Lung (tissue), 13 donors: ENCODE measurements around the gene B3GNT4. TPM values are rescaled to one million over a fixed set of nuclear protein-coding genes. Genes with fewer than 3 reads are reported as not detected.
"Not testable (repeated sequence)": the region's sequence is repeated elsewhere in the genome, so short reads cannot be mapped to it uniquely, and the experiment has no call there.

Experiments used
- ATAC-seq: fragments of 200-7000 bp; cut with Tn5 transposase; one replicate; pipeline ENCODE4 v1.9.1; 2020; ENCODE audit warnings: moderate number of reproducible peaks; ENCODE audit not compliant: insufficient read depth, low FRiP score
- DNase-seq, 3 donors: peaks; one replicate each; pipeline ENCODE4 v3.0.0-alpha.2; 2013 to 2017
- H3K27ac ChIP-seq, 2 donors: one replicate each; pipeline ENCODE4 v1.5.1; 2013; ENCODE audit warnings: mild to moderate bottlenecking in 2 of 2, moderate library complexity in 2 of 2, control low read depth in 1 of 2, inconsistent platforms in 1 of 2, low read depth in 1 of 2, low read length in 1 of 2
- H3K27me3 ChIP-seq, 3 donors: one replicate each; pipeline ENCODE4 v1.5.1; 2013; ENCODE audit warnings: low read length in 2 of 3; ENCODE audit not compliant: control insufficient read depth in 3 of 3, insufficient read depth in 3 of 3
- H3K36me3 ChIP-seq, 4 donors: one replicate each; pipeline ENCODE4 v1.5.1; 2013; ENCODE audit warnings: low read length in 4 of 4, mild to moderate bottlenecking in 1 of 4, moderate library complexity in 1 of 4; ENCODE audit not compliant: control insufficient read depth in 4 of 4, insufficient read depth in 4 of 4
- H3K4me1 ChIP-seq, 5 donors: one replicate each; pipeline ENCODE4 v1.5.1; 2013; ENCODE audit warnings: low read length in 5 of 5, mild to moderate bottlenecking in 2 of 5, moderate library complexity in 1 of 5; ENCODE audit not compliant: control insufficient read depth in 5 of 5, insufficient read depth in 5 of 5
- H3K4me3 ChIP-seq: one replicate; pipeline ENCODE4 v1.5.1; 2013; ENCODE audit warnings: mild to moderate bottlenecking, control low read depth, moderate library complexity
- H3K9ac ChIP-seq, 2 donors: one replicate each; pipeline ENCODE4 v1.5.1; 2013; ENCODE audit warnings: low read length in 2 of 2, control low read depth in 1 of 2; ENCODE audit not compliant: insufficient read depth in 1 of 2
- H3K9me3 ChIP-seq, 4 donors: one replicate each; pipeline ENCODE4 v1.5.1; 2013; ENCODE audit warnings: low read length in 3 of 4, mild to moderate bottlenecking in 1 of 4, moderate library complexity in 1 of 4; ENCODE audit not compliant: control insufficient read depth in 4 of 4, insufficient read depth in 3 of 4
- WGBS, 2 donors: extraction: QIAGEN DNeasy Blood & Tissue Kit; methylation state at CpG; one replicate each; pipeline ENCODE4 v1.1.7; 2013; 5-methylcytosine and 5-hydroxymethylcytosine counted together
- polyA plus RNA-seq, 2 donors: library from polyadenylated mRNA; stranded (reverse); fragments of 200-250 nt; gene quantifications; one replicate each; pipeline ENCODE4 v1.2.1, GENCODE V29; 2013
- small RNA-seq: library from RNA; depleted of rRNA; stranded (forward); fragments of <200 nt; gene quantifications from one replicate; pipeline ENCODE3, GENCODE V24; 2014; ENCODE audit warnings: low replicate concordance
- total RNA-seq, 2 donors: library from RNA; depleted of rRNA in 1 of 2; stranded (reverse); fragments of >200 nt in 1 of 2; gene quantifications; one replicate each; pipeline ENCODE4 v1.2.1, GENCODE V29; 2014 to 2021
- TF ChIP-seq, protein P1 (sequence below): IDR thresholded peaks from 2 replicates; pipeline ENCODE4 v1.5.1; 2012; ENCODE audit warnings: mild to moderate bottlenecking; ENCODE audit errors: control extremely low read depth, extremely low read depth
- donor health status: control.
- donor health status: control.
- donor health status: Bipolar disorder and iron deficiency.
- donor health status: healthy.
- donor health status: DM: yes; HTN: yes; CAD: no.

The B3GNT4 gene
- total and polyA plus RNA-seq, 4 donors, result 0.43 to 0.80 (median 0.49) TPM; not detected in 1

DNA sequence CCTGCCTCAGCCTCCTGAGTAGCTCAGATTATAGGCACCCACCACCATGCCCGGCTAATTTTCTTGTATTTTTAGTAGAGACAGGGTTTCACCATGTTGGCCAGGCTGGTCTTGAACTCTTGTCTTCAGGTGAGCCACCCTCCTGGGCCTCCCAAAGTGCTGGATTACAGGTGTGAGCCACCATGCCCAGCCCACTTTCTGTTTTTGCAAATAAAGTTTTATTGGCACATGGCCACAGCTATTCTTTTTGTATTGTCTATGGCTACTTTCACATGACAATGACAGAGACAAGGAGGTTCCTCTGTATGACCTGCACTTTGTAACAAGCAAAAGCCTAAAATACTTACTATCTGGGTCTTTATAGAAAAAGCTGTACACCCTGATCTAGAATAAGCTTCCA is 42.0 kb downstream of the B3GNT4 start:
- no peak for DNase-seq

GRCh38 chr12:122250047-122250446 is 46.5 kb downstream of the B3GNT4 start:
- H3K9me3 ChIP-seq, result no peaks in the 10 kb centered on the region
- TF ChIP-seq, protein P1, sequence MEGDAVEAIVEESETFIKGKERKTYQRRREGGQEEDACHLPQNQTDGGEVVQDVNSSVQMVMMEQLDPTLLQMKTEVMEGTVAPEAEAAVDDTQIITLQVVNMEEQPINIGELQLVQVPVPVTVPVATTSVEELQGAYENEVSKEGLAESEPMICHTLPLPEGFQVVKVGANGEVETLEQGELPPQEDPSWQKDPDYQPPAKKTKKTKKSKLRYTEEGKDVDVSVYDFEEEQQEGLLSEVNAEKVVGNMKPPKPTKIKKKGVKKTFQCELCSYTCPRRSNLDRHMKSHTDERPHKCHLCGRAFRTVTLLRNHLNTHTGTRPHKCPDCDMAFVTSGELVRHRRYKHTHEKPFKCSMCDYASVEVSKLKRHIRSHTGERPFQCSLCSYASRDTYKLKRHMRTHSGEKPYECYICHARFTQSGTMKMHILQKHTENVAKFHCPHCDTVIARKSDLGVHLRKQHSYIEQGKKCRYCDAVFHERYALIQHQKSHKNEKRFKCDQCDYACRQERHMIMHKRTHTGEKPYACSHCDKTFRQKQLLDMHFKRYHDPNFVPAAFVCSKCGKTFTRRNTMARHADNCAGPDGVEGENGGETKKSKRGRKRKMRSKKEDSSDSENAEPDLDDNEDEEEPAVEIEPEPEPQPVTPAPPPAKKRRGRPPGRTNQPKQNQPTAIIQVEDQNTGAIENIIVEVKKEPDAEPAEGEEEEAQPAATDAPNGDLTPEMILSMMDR, result no peak
- H3K27ac ChIP-seq, result no peak overlapping the region
- 95 to 96% methylated on average over 6 of the region's 6 CpGs for WGBS, 2 donors
- no peaks in the 10 kb centered on the region for H3K4me1 ChIP-seq
- H3K27me3 ChIP-seq, result no peaks in the 10 kb centered on the region
- no peak for ATAC-seq
- H3K4me3 ChIP-seq, result no peak overlapping the region
- no peak for DNase-seq
- peaks cover 5 to 16% (median 10%) of the 10 kb centered on the region in 4 donors for H3K36me3 ChIP-seq
- no peak overlapping the region for H3K9ac ChIP-seq

More for the DNA sequence above, 42.0 kb downstream of the B3GNT4 start:
- 96 to 97% methylated on average over 1 of the region's 1 CpG for WGBS, 2 donors
- Histone ChIP-seq H3K4me1 (no peaks in the 10 kb centered on the region), H3K4me3 (no peak overlapping the region), H3K9me3 (no peaks in the 10 kb centered on the region), H3K9ac (no peak overlapping the region), H3K27ac (no peak overlapping the region), H3K36me3 (peaks cover 0 to 22% (median 9%) of the 10 kb centered on the region in 4 donors), H3K27me3 (no peaks in the 10 kb centered on the region)
- no peak for ATAC-seq
- TF ChIP-seq, protein P1, result no peak

- ATAC-seq, result no peak
These were observed 47.0 kb downstream of the B3GNT4 start for GRCh38 chr12:122250536-122250935.

GRCh38 chr12:122258462-122258861 is 55.0 kb downstream of the B3GNT4 start:
- not testable (repeated sequence) for H3K27me3 ChIP-seq, H3K4me1 ChIP-seq, H3K9ac ChIP-seq, DNase-seq, ATAC-seq, H3K27ac ChIP-seq, H3K4me3 ChIP-seq, H3K9me3 ChIP-seq
- WGBS, 2 donors, result 98 to 99% methylated on average over 4 of the region's 4 CpGs
- H3K36me3 ChIP-seq, result peaks cover 9 to 23% (median 18%) of the 10 kb centered on the region in 4 donors

More at GRCh38 chr12:122250536-122250935, 47.0 kb downstream of the B3GNT4 start:
- no peak overlapping the region for H3K4me3 ChIP-seq
- no peak for DNase-seq
- no peak overlapping the region for H3K9ac ChIP-seq
- H3K4me1 ChIP-seq, result no peaks in the 10 kb centered on the region
- no peak overlapping the region for H3K27ac ChIP-seq
- peaks cover 5 to 16% (median 11%) of the 10 kb centered on the region in 4 donors for H3K36me3 ChIP-seq
- H3K9me3 ChIP-seq, result no peaks in the 10 kb centered on the region
- no peaks in the 10 kb centered on the region for H3K27me3 ChIP-seq
- TF ChIP-seq, protein P1, result no peak
- WGBS, 2 donors, result 95 to 98% methylated on average over 8 of the region's 8 CpGs

Small RNA genes lying within 50 kb of the gene (small RNA-seq; reads per million reads assigned to genes)
- gene DIABLO, result 0.91 reads per million, percentile 79 among the genes with 10 or more reads in this experiment

Other genes with a start within 250 kb of the B3GNT4 start
- 10 to 100 TPM; 13.2 to 21.2 TPM for gene BCL7A, start 181.8 kb upstream of the B3GNT4 start, total RNA-seq
- gene BCL7A, start 181.8 kb upstream of the B3GNT4 start, polyA plus RNA-seq, result 1 to 10 TPM; 3.4 to 4.5 TPM
- gene MLXIP, start 125.0 kb upstream of the B3GNT4 start, total RNA-seq, result 10 to 100 TPM; 47.0 to 58.8 TPM
- 10 to 100 TPM; 29.1 to 30.5 TPM for gene MLXIP, start 125.0 kb upstream of the B3GNT4 start, polyA plus RNA-seq
- not detected for gene IL31, start 29.5 kb upstream of the B3GNT4 start, total RNA-seq
- not detected for gene IL31, start 29.5 kb upstream of the B3GNT4 start, polyA plus RNA-seq
- 10 to 100 TPM; 10.7 to 11.6 TPM for gene LRRC43, start 20.6 kb upstream of the B3GNT4 start, total RNA-seq
- gene LRRC43, start 20.6 kb upstream of the B3GNT4 start, polyA plus RNA-seq, result 1 to 10 TPM; 2.1 to 3.7 TPM
- gene DIABLO, start 22.3 kb downstream of the B3GNT4 start, total RNA-seq, result 10 to 100 TPM; 37.5 to 44.1 TPM
- 10 to 100 TPM; 40.5 to 46.8 TPM for gene DIABLO, start 22.3 kb downstream of the B3GNT4 start, polyA plus RNA-seq
- gene VPS33A, start 62.8 kb downstream of the B3GNT4 start, total RNA-seq, result 10 to 100 TPM; 15.7 to 17.6 TPM
- gene VPS33A, start 62.8 kb downstream of the B3GNT4 start, polyA plus RNA-seq, result 10 to 100 TPM in 1 of 2 donors, 1 to 10 TPM in 1; 8.1 to 15.1 TPM
- gene CLIP1, start 219.0 kb downstream of the B3GNT4 start, total RNA-seq, result 10 to 100 TPM; 48.7 to 93.7 TPM
- 10 to 100 TPM; 26.6 to 43.0 TPM for gene CLIP1, start 219.0 kb downstream of the B3GNT4 start, polyA plus RNA-seq